HG03558 (cell line): ENCODE measurements around the gene LTBP4.
"Not testable (repeated sequence)": the region's sequence is repeated elsewhere in the genome, so short reads cannot be mapped to it uniquely, and the experiment has no call there.

ENCODE experiments used
- ATAC-seq: cut with Tn5 transposase; IDR thresholded peaks from one replicate; pipeline ENCODE4 v1.9.1; 2021; ENCODE audit warnings: moderate number of reproducible peaks; ENCODE audit not compliant: unreplicated experiment; ENCODE audit errors: extremely low read depth

The LTBP4 gene

GRCh38 chr19:40625406-40626120 is 24.4 kb downstream of the LTBP4 start:
- ATAC-seq: no peak

- no peak for ATAC-seq
Observed at GRCh38 chr19:40626918-40627317, 25.7 kb downstream of the LTBP4 start.

GRCh38 chr19:40627486-40628279 is 26.5 kb downstream of the LTBP4 start:
- ATAC-seq: no peak

GRCh38 chr19:40629346-40629745 is 28.2 kb downstream of the LTBP4 start:
- no peak for ATAC-seq

GRCh38 chr19:40630571-40631160 is 29.5 kb downstream of the LTBP4 start:
- no peak for ATAC-seq

- no peak for ATAC-seq
Observed at GRCh38 chr19:40632311-40633036, 31.3 kb downstream of the LTBP4 start.

GRCh38 chr19:40633207-40633606 is 32.0 kb downstream of the LTBP4 start:
- ATAC-seq: no peak

- no peak for ATAC-seq
Observed at GRCh38 chr19:40638327-40638726, 37.2 kb downstream of the LTBP4 start.

GRCh38 chr19:40639638-40639982 is 38.4 kb downstream of the LTBP4 start:
- ATAC-seq: no peak

- no peak for ATAC-seq
Observed at GRCh38 chr19:40640744-40641143, 39.6 kb downstream of the LTBP4 start.

- ATAC-seq: no peak
Observed at GRCh38 chr19:40641281-40641680, 40.1 kb downstream of the LTBP4 start.

GRCh38 chr19:40642051-40642706 is 41.0 kb downstream of the LTBP4 start:
- no peak for ATAC-seq

- no peak for ATAC-seq
Observed at GRCh38 chr19:40642757-40643305, 41.7 kb downstream of the LTBP4 start.

- ATAC-seq: no peak
Observed at GRCh38 chr19:40646743-40647254, 45.6 kb downstream of the LTBP4 start.

GRCh38 chr19:40649903-40650675 is 48.9 kb downstream of the LTBP4 start:
- ATAC-seq: not testable (repeated sequence)

- no peak for ATAC-seq
Observed at GRCh38 chr19:40650749-40651305, 49.7 kb downstream of the LTBP4 start.

GRCh38 chr19:40652303-40652702 is 51.1 kb downstream of the LTBP4 start:
- not testable (repeated sequence) for ATAC-seq

- ATAC-seq: not testable (repeated sequence)
Observed at GRCh38 chr19:40655684-40656083, 54.5 kb downstream of the LTBP4 start.

- ATAC-seq: no peak
Observed at GRCh38 chr19:40658031-40658430, 56.9 kb downstream of the LTBP4 start.
